HG02642 (cell line): ENCODE data around the gene FOXP1.

Experiments used
- ATAC-seq: cut with Tn5 transposase; IDR thresholded peaks from one replicate; pipeline ENCODE4 v1.9.1; 2021; ENCODE audit warnings: mild to moderate bottlenecking; ENCODE audit not compliant: unreplicated experiment, poor library complexity

The FOXP1 gene

DNA sequence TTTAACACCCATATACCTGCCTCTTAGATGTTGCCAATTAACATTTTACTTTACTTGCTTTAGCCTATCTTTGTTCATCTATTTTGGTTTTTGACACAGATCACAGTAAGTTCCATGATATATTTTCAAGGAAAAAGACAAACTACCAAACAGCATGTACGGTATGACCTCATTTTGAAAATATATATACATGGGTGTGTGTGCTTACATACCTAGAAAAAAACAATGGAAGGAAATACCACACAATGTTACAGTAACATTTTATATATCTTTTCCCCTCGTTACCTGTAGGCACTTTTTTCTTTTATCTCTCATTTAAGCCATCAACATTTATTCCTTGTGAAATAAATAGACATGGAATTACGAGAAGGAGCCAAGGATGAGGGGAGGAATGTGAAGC is 170.0 kb downstream of the FOXP1 start:
- ATAC-seq, result no peak

DNA sequence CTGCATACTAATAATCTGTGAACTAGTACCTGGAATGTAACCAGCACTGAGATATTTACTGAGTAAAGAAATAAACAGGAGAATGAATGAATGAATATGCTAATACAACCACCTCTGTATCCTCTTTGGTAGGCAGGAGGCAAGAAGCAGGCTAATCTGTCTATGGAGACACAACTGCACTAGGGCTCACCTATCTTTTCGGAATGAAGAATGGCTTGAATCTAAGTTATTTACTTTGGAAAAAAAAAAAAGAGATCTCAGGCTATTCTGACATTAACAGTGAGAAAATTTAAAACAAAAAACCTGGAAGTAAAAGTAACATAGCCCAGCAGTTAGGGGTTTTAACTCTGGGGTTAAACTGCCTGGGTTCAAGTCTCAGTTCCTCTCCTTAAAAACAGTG is 174.2 kb downstream of the FOXP1 start:
- ATAC-seq, result no peak

DNA sequence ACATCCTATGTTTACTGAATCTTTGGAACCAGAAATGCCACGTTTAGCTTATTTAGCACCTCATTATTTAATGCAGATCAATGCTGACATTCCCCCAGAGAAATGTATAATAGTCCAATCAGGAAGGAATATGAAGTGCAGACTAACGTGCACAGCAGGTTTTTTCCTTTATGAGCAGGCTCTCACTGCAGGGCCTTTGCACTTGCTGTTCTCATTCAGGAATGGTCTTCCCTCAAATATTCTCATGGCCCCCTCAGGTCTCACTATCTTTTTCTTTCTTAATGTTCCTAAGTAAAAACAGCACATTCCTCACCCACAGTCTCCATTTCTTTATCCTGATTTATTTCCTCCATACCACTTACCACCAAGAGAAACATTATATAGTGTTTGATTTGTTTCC is 174.6 kb downstream of the FOXP1 start:
- no peak for ATAC-seq

DNA sequence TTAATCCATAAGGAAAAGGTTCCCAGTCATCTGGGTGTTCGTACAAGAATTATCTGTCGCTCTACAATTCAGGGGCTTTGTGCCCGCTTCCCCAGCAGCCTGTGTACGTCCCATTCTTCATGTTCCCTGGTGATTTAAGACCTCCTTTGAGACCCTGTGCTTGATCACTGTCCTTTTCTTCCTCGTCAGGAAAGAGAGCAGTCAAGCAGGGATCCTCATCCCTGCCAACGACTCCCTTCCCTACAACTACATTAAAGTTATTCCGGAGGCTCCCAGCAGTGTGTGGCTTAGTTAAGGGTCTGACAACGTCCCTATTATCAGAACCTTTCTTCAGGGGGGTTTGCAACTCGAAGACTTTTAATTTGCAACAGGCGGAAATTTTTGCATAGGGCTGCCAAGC is 175.7 kb downstream of the FOXP1 start:
- no peak for ATAC-seq

DNA sequence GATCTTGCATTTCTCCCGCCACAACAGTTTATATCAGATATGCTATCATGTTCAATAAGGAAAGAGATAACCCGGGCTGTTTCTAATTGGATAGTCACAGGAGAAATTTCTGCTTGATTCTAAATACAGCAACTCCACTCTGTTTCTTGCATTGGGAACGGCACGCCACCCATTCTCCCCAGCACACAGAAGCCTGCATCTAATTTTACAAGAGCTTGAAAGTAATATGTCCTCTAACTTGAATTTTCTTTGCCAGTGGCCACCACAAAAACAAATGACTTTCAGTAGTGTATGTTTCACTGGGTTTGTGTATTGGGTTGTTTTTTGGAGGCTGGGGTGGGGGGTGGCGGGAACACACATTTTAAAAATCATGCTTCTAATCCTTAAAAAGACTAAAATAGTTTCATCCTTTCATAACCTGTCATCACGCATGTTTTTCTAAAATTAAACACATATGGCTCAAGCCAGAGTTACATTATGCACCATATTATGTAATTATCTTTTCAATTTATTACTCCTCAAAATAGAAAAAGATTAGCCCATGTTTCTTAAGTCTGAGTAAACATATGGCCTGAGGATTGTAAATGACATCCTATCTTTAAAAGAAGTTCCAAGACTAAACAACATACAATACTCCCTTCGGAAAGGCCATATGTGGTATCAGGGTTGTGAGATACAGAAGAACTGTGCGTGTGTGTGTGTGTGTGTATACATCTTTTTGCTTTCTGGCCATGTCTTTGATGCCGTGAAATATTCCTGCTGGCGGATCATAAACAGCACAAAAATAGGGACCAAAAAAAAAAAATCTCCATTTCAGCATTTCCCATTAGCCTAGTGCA is 176.3 kb downstream of the FOXP1 start:
- no peak for ATAC-seq

DNA sequence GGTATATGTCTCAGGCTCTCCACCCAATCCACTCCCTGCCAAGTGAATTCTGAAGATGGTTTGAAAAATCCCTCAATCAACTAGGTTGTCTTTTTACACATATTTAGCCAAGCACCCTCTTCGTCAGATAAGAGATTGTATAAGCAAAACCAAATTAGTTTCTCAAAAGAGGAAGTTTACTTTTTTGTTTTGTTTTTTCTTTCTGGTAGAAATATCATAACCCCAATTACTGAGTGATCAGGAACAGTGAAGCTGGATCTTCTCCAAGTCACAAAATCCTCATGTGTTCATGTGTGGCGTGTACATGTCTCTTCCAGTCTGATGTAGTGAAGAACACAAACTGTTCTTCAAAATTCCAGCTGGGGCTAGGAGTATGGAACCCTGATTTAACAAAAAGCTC is 180.6 kb downstream of the FOXP1 start:
- ATAC-seq, result no peak

DNA sequence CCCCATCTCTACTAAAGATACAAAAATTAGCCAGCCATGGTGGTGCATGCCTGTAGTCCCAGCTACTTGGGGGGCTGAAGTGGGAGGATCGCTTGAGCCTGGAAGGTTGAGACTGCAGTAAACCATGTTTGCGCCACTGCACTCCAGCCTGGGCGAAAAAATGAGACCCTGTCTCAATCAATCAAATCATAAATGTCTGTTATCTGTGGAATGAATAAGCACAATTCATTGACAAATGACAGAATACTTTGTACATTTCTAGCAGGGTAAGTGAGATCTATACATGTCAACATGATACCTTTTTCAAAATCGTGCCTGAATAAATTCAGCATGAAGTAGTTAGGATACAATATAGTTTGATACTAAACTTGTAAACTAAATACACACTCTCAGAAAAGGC is 181.2 kb downstream of the FOXP1 start:
- ATAC-seq, result no peak

DNA sequence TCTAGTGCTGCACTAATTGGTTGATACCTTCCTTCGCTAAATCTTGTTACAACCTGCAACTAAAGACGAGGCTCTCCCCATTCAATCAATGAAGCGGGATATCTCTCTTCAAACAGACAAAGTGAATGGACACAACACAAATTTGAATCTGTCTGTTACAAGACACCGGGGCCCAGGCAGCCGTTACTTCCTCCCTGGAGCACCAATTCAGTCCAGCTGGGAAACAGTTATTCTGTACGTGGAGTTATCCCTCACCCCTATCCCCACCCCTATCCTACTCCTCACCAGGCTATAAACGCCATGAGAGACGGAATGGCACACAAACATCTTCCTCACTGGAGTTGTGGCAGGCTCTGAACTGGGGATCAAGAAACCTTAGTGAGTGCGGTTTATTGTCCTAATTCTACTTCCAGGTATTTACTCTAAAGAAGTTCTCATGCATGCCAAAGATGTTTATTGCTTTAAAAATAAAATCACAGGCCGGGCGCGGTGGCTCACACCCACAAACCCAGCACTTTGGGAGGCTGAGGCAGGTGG is 181.8 kb downstream of the FOXP1 start:
- ATAC-seq, result no peak

DNA sequence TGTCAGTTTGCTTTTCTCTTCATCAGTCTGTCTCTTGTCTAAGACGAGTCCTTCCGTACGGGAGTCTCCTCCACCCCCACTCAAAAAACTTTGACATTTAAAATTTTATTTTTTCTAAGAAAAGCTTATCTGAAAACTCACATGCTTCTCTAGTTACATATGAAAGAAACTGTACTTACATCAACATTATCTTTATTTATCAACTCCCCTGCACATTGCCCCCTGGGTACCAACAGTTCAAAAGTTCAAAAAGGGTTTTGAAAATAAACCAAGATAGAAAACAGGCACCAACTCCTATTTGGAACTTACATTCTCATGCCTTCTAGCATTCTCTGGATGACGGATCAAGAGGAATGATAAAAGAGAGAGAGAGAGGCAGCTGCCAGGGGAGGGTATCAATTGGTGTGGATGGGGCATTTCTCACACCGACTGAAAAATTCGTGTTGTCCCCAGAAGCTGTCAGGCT is 182.5 kb downstream of the FOXP1 start:
- no peak for ATAC-seq

DNA sequence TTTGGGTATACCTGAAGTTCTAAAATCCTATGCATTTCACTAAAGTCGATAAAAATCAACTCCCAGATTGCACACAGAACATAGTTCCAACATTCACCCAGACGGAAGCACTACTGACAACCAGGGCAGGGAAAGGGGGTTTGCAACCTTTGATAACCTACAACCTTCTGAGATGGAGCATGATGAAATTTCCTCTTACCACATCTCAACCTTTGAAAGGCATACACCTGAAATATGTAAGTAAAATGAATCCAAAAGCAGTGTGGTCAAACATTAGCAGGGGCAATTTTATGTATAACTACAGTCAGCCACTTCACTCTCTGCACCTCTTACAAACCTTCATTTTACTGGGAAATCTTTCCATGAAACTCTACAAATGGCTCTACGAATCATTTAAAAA is 184.1 kb downstream of the FOXP1 start:
- no peak for ATAC-seq

DNA sequence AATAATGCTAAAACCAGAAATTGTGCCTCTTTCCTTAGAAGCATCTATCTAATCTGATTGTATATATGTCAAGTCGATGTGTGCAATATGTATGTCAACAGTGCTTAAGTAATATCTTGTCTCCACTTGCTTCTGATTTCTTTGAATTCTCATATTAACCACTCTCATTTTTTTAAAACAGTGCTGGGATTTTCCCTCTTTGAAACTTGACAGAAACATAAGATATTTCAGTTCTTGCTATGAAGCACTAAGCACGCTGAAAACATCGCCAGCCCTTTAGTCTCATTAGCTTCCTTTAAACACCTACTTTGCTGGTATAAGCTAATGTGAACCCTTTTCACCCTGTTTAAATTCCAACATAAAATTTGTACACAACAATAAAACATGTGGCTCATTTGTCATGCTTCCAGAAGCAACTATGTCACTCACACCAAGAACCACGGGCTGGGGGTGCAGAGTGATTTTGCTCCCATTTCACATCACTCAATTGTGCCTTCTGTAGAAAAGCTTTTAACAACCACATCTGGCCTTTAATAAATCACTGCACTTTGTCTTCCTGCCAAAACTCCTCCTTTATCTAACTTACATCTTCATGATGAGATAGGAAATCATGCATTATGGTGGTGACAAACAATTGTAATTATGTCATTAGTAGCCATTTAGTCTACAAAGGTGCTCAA is 185.2 kb downstream of the FOXP1 start:
- ATAC-seq, result no peak

DNA sequence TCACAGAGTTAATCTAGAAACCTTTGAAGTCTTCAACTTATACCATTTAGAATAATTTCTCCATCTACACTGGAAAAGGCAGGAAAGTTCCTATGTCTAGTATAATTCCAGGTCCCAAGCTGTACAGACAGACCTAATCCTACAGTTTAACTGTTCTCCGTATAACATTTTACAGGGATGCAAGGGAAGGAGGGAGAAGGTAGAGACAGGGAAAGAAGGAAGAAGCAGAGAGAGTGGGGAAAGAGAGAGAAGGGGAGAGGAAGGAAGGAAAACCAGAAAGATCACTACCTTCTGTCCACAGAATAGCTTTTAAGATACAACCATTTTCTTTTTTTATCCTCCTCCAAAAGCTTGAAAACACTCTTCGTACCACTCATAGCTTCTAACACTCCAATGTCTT is 185.8 kb downstream of the FOXP1 start:
- no peak for ATAC-seq

DNA sequence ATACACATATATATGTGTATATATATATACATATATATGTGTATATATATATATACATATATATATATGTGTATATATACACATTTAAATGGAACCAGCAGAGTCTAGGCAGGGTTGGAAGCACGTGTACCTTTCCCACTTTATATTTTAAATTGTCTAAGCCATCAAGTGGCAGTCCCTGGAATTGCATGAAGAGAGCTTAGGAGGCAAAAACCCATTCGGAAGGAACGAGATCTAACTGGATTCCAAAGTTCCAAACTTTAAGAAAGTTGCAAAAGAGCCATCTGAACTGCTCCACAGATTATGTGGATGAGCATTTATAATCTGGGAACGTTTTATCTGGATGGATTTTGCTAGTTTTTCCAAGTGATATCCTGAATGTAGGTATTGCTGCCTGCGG is 186.5 kb downstream of the FOXP1 start:
- no peak for ATAC-seq

DNA sequence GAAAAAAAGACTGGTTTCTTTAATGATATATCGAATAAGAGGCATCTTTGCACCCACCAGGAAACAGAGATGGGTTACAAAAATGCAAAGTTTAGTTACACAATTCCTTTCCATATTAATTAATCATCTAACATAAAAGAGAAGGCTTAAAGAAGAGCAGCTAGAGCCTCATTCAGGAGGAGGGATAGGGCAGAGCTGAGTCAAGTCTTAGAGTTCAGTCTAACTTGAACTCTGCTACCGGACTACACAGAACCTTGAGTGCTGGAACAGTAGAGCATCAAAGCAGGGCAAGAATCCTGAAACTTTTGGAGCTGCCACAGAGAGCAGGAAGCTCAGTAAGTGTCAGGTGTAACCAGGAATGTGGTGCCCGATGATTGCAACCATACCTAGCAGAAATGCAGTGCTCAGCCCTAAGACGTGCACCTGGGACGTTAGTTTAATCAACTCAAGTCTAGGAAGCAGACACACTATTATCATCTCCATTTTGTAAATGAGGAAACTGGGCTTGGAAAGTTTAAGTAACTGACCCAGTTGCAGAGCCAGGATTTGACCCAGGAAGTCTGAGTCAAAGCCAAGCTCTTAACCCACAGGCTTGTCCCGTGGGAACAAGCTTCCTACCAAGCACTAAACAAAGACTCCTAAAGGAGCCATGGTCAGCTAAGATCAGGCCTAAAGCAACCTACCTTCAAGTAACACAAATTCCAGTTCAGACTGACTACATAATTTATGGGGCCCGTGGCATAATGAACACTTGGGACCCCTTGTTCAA is 187.4 kb downstream of the FOXP1 start:
- ATAC-seq, result no peak

DNA sequence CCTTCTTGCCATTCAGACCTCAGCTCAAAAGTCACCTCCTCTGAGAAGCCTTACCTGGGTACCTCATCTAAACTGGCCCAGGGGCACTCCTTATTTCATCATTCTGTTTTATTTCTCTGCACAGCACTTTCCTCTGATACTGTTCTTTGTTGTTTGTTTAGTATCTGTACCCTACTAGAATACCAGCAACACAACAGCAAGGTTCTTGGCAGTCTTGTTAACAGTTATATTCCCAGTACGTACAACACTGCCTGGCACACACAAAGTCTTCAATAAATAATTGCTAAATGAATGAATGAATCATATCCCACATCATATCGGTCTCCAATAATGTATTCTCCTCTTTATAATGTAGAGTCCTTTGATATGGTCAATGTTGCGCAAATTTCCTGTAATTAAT is 188.1 kb downstream of the FOXP1 start:
- no peak for ATAC-seq

DNA sequence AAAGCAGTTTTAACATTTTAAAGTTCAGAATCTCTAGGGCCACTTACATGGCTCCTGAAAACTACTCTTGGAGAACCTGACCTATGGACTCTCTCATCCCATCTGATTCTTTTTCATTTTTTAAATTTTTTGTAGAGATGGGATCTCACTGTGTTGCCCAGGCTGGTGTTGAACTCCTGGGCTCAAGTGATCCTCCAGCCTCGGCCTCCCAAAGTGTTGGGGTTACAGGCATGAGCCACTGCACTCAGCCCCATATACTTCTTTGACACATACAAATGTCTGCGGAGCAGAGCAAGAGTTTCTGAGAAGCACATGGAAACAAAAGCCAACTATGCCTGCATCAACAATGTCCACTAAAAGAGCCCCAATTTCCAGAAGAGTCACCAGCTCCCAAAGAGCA is 189.8 kb downstream of the FOXP1 start:
- no peak for ATAC-seq

DNA sequence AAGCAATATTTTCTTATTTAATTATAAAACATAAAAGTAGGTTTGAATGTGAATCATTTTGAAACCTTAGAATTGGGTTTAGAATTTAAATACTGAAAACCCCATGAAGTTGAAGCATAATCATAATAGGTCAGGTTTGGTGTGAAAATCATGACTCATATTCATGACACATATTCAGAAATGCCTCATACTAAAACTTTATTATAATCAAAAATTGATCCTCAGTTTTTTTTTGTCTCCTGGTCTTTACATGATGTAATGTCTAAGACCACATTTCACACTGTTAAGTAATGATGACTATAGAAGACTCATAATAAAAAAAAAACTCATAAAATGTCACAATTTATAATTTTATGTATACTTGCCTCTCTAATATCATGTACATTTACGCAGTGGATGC is 190.4 kb downstream of the FOXP1 start:
- ATAC-seq, result peak; percentile 41

DNA sequence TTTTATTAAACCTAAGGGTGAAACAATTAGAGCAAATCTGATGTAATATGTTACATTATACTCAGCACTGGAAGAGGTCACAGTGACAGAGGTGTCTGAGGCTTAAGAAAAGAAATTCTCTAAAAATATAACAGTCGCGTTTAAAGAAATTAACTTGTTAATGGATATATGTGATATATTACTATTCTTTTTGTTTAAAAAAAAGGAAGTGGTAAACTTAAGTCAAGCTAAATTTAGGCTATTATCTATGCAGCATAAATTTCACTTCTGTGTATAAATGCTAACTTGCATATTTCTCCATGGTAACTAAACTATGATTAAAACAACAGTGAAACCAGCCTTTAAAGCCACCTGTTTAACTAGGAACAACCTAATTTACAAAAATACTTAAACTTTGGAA is 191.3 kb downstream of the FOXP1 start:
- peak; percentile 64 for ATAC-seq

DNA sequence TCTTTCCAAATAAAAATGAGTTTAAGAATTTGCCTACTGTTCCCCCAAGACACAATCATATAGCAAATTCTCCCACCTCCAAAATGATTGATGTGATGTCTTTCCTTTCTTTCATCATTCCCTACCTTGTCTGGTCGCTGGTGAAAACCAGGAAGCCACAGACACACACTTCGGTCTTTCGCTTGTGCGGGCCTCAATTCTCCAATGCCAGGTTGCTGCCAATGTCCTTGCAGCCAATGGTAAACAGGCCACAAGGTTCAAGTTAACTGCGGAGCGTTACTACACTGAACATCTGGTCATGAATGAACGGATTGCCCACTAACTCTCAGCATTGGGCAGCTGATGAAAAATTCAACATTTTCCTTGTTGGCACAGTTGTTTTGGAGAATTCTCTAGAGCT is 192.2 kb downstream of the FOXP1 start:
- ATAC-seq, result no peak

DNA sequence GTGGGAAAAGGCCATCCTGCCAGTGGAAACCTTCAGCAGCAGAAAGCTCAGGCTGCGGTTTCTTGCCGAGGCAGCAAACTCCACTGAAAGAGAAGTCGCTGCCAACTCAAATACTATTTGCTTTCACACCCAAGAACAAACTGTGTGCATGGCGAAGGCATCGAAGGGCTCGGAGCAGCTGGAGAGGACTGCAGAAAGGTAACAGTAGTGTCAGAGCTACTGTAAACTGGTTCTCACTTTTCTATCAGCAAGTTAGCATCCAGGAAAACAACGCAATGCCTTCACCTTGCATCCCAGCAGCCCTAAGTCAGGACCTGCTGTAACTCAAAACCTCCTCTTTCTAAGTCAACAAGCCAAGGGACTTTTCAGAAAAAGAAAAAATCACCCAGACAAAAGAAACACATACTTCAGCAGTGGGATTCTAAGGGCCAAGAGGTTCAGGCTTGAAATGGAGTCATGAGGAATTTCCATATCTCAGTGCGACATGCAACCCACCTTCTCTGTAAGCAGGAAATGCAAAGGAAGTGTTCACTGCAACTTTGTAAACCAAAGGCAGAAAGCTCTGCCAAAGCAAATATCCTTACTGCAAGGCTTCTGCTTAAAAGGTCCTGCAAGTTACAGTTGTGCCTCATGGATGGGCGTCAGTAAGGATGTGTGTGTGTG is 193.5 kb downstream of the FOXP1 start:
- no peak for ATAC-seq
